Measurements from ENCODE around the gene RFX4. TPM values are rescaled to one million over a fixed set of nuclear protein-coding genes. Genes with fewer than 3 reads are reported as not detected.

Gene RFX4
- total and polyA plus RNA-seq, 2 of the 13 experiments (the other 11 are each of a cell fraction or from before 2014, with no cell fraction given) = not detected

- TF ChIP-seq LCORL (IDR thresholded peaks at IDR 0.05) (no peak), LCORL (CRISPR knock-in tag; IDR thresholded peaks at IDR 0.05) (peak; percentile 39; the same call in 1 of the 2 replicates), POLR2AphosphoS2 (IDR thresholded peaks at IDR 0.05; ENCODE audit: low read depth, low read length) (no peak), NR2F6 (IDR thresholded peaks at IDR 0.05) (no peak; the same call in 1 of the 2 replicates), NR2F6 (CRISPR knock-in tag; IDR thresholded peaks at IDR 0.05) (0 out of 2 replicates have a peak, but pooled peaks have one; percentile 8), NFKBIZ (CRISPR knock-in tag; IDR thresholded peaks at IDR 0.05) (0 out of 2 replicates have a peak, but pooled peaks have one; percentile 37), MAFG (CRISPR knock-in tag; IDR thresholded peaks at IDR 0.05) (no peak)
These were observed 186.3 kb downstream of the RFX4 start (continued) for GRCh38 chr12:106769078-106769477.

- no peak for ATAC-seq
- Histone ChIP-seq H3K27me3 (ENCODE audit: control insufficient read depth in 1 of 2, insufficient read depth in 2 of 2, low read length in 2 of 2) (peaks cover 0 to 2% of the 10 kb centered on the region in 2 experiments; a peak in 1 of 5 replicates), H2AFZ (ENCODE audit: low read length) (no peak overlapping the region), H3K4me2 (ENCODE audit: low read depth, low read length) (peak overlapping the region; percentile 70), H3K36me3 (replicated peaks in 1 of 2; ENCODE audit: control insufficient read depth in 1 of 2, insufficient read depth in 2 of 2, low read length in 2 of 2) (no peaks in the 10 kb centered on the region), H4K20me1 (ENCODE audit: insufficient read depth, low read length) (no peaks in the 10 kb centered on the region), H3K4me1 (ENCODE audit: insufficient read depth, low read length) (peaks cover 75% of the 10 kb centered on the region), H3K27ac (ENCODE audit: extremely low read length, insufficient read depth, low read length) (no peak overlapping the region), H3K9ac (ENCODE audit: insufficient read depth, low read depth, low read length) (no peak overlapping the region), H3K4me3 (replicated peaks in 1 of 3; ENCODE audit: insufficient read depth in 1 of 3, low read depth in 2 of 3, low read length in 3 of 3) (no peak overlapping the region; a peak in 2 of 6 replicates), H3K79me2 (ENCODE audit: insufficient read depth, low read length) (no peaks in the 10 kb centered on the region), H3K9me3 (ENCODE audit: low read length) (no peaks in the 10 kb centered on the region)
- DNase-seq (ENCODE audit: low spot score) = no peak
- ChIA-PET CTCF (ENCODE audit: low intra/inter-chr PET ratio, low total read pairs) (no interaction called here), POLR2A (no interaction called here)
- no TSS peak for BruUV-seq (replicated peaks)
- 10% methylated on average over 6 of the region's 6 CpGs for WGBS (ENCODE audit: low lambda C conversion rate)
- no peak for FAIRE-seq
- in situ Hi-C loops (cut with HindIII; ENCODE audit: extremely low pct_ligation_motif_present, low pct_unique_long_range_greater_than_20kb) = no loop called here
- TF ChIP-seq TOE1 (CRISPR knock-in tag; IDR thresholded peaks at IDR 0.05) (no peak), EZH2 (conservative IDR thresholded peaks at IDR 0.05; ENCODE audit: low read depth, low read length) (no peak), ZNF766 (CRISPR knock-in tag; IDR thresholded peaks at IDR 0.05; ENCODE audit: borderline replicate concordance) (no peak), ZNF10 (CRISPR knock-in tag; IDR thresholded peaks at IDR 0.05; ENCODE audit: borderline replicate concordance, low read depth) (no peak), FOXO4 (CRISPR knock-in tag; conservative IDR thresholded peaks at IDR 0.05) (no peak), SOX6 (IDR thresholded peaks at IDR 0.05) (no peak), SOX6 (CRISPR knock-in tag; IDR thresholded peaks at IDR 0.05) (no peak), ZNF160 (CRISPR knock-in tag; IDR thresholded peaks at IDR 0.05) (no peak), BHLHE40 (IDR thresholded peaks at IDR 0.05; ENCODE audit: low read length) (no peak)
- intact Hi-C loops (cut with micrococcal nuclease; ENCODE audit: unreplicated experiment) = no loop called here
These were observed 186.7 kb downstream of the RFX4 start for GRCh38 chr12:106769546-106769945.
